Chondrocyte (in vitro differentiated cells): Measurements from ENCODE around the gene MCOLN2. TPM values are rescaled to one million over a fixed set of nuclear protein-coding genes. Genes with fewer than 3 reads are reported as not detected.
A peak's percentile ranks its signal among the peaks of the same experiment; 100 is the strongest.

Source experiments
- DNase-seq: peaks from one replicate; pipeline ENCODE4 v3.0.0; 2021; ENCODE audit warnings: mixed read lengths, low spot score
- H3K27ac Mint-ChIP-seq: one replicate; pipeline ENCODE4 v1.8.0; 2021; ENCODE audit warnings: mild to moderate bottlenecking, moderate library complexity, mixed read lengths; ENCODE audit not compliant: unreplicated experiment
- H3K27me3 Mint-ChIP-seq: 2 replicates; pipeline ENCODE4 v1.8.0; 2021; ENCODE audit warnings: low read depth, mixed read lengths
- H3K36me3 Mint-ChIP-seq: 2 replicates; pipeline ENCODE4 v1.8.0; 2021; ENCODE audit warnings: low read depth, mixed read lengths
- H3K4me1 Mint-ChIP-seq: 2 replicates; pipeline ENCODE4 v1.8.0; 2021; ENCODE audit warnings: low read depth, mild to moderate bottlenecking, mixed read lengths
- H3K4me3 Mint-ChIP-seq: one replicate; pipeline ENCODE4 v1.8.0; 2021; ENCODE audit warnings: mild to moderate bottlenecking, moderate library complexity, mixed read lengths; ENCODE audit not compliant: unreplicated experiment
- H3K9me3 Mint-ChIP-seq: 2 replicates; pipeline ENCODE4 v1.8.0; 2021; ENCODE audit warnings: low read depth, mixed read lengths
- total RNA-seq: library from RNA; stranded (reverse); gene quantifications from 3 replicates; pipeline ENCODE4 v1.2.1, GENCODE V29; 2021
- TF ChIP-seq, protein P1 (sequence below): fragments of 200-600 bp; sonication (generic); IDR thresholded peaks from 2 replicates; pipeline ENCODE4 v1.5.0; 2021; ENCODE audit warnings: antibody characterized with exemption, mild to moderate bottlenecking, moderate library complexity

MCOLN2 gene
- total RNA-seq, 1 donor from 2014 or later, result not detected

DNA sequence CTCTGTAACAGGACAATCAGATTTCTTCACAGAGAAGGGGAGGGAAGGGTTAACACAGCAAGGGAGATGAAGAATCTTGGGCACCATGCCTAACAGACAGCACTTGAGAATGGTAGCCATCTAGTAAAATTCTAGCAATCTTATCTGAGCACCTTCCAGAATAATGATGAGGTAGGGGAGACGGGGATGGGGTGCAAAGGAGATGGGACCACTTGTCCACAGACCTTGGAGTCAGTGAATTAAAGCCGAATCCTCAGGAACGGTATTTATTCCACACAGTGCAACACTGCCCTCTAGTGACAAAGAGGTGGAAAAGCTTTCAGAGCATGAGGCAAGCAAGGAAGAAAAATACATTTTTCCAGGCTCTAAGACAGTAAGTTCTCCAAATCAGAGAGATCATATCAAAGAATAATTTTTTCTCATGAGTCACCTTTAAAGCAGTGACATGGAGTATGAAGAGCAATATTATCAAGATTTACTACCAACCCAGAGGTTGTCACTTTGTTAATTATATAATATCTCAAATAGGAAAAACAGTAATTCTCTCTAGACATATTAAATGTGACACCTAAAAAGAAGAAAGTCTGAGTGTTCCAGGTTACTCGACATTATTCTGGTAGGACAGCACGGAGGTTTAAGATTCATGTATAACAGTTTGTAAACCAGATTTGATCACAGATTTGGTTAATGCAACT lies 60.6 kb downstream of the MCOLN2 start:
- DNase-seq, result no peak
- H3K36me3 Mint-ChIP-seq, result peaks cover 4% of the 10 kb centered on the region
- H3K9me3 Mint-ChIP-seq, result no peaks in the 10 kb centered on the region
- TF ChIP-seq, protein P1, sequence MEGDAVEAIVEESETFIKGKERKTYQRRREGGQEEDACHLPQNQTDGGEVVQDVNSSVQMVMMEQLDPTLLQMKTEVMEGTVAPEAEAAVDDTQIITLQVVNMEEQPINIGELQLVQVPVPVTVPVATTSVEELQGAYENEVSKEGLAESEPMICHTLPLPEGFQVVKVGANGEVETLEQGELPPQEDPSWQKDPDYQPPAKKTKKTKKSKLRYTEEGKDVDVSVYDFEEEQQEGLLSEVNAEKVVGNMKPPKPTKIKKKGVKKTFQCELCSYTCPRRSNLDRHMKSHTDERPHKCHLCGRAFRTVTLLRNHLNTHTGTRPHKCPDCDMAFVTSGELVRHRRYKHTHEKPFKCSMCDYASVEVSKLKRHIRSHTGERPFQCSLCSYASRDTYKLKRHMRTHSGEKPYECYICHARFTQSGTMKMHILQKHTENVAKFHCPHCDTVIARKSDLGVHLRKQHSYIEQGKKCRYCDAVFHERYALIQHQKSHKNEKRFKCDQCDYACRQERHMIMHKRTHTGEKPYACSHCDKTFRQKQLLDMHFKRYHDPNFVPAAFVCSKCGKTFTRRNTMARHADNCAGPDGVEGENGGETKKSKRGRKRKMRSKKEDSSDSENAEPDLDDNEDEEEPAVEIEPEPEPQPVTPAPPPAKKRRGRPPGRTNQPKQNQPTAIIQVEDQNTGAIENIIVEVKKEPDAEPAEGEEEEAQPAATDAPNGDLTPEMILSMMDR, result peak; percentile 95
- H3K27me3 Mint-ChIP-seq, result peaks cover 26% of the 10 kb centered on the region
- H3K27ac Mint-ChIP-seq, result no peak overlapping the region
- H3K4me1 Mint-ChIP-seq, result peaks cover 11% of the 10 kb centered on the region
- no peak overlapping the region for H3K4me3 Mint-ChIP-seq

GRCh38 chr1:84933011-84933611 lies 63.8 kb downstream of the MCOLN2 start:
- Mint-ChIP-seq H3K36me3 (peaks cover 6% of the 10 kb centered on the region), H3K4me1 (peaks cover 11% of the 10 kb centered on the region), H3K9me3 (no peaks in the 10 kb centered on the region), H3K4me3 (no peak overlapping the region), H3K27ac (peak overlapping the region; percentile 23), H3K27me3 (peaks cover 37% of the 10 kb centered on the region)
- DNase-seq, result no peak
- TF ChIP-seq, protein P1, result no peak

GRCh38 chr1:84930831-84931230 lies 66.1 kb downstream of the MCOLN2 start:
- TF ChIP-seq, protein P1, result no peak
- Mint-ChIP-seq H3K4me3 (no peak overlapping the region), H3K4me1 (peaks cover 11% of the 10 kb centered on the region), H3K9me3 (no peaks in the 10 kb centered on the region), H3K27ac (no peak overlapping the region), H3K36me3 (peaks cover 7% of the 10 kb centered on the region), H3K27me3 (peaks cover 44% of the 10 kb centered on the region)
- DNase-seq, result no peak

DNA sequence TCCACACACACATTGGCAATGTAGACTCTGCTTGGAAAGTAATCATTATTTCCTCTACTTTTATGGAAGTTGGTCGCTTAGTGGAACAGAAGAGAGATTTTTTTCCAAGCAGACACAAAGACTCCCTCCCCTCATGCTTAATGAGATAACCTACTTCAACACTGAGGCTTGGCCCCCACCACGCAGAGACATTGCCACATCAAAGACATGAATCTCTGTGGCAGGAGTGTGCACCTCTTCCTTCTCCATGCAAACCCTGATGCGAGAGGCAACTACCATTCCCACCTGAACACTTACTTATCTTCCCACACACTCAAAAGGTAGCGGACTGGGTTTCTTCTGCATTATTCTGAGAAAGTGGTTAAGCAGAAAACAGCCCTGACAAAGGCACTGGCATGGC lies 66.6 kb downstream of the MCOLN2 start:
- Mint-ChIP-seq H3K4me3 (no peak overlapping the region), H3K27me3 (peaks cover 44% of the 10 kb centered on the region), H3K9me3 (no peaks in the 10 kb centered on the region), H3K27ac (no peak overlapping the region), H3K4me1 (peaks cover 11% of the 10 kb centered on the region), H3K36me3 (peaks cover 7% of the 10 kb centered on the region)
- TF ChIP-seq, protein P1, result no peak
- no peak for DNase-seq

DNA sequence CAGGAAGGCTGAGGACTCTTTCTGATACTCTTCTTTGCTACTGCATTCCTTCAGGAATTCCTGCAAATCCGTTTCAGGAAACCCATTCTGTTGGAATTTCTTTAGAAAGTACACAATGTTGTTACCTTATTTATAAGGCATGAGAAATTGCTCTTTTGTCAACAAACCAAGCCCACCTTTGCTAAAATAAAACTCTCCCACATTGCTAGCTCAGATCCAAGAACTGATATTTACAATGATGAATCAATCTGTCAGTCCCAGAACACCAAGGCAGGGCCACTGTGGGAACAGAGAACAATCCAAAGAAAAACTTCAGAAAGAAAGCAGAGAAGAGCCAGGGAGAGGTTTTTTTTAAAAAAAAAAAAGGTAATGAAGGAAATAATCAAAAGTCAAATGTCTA lies 67.3 kb downstream of the MCOLN2 start:
- Mint-ChIP-seq H3K27ac (no peak overlapping the region), H3K27me3 (peaks cover 40% of the 10 kb centered on the region)
- TF ChIP-seq, protein P1, result no peak

More for the DNA sequence above, 67.3 kb downstream of the MCOLN2 start:
- Mint-ChIP-seq H3K4me1 (peaks cover 10% of the 10 kb centered on the region), H3K9me3 (no peaks in the 10 kb centered on the region), H3K4me3 (no peak overlapping the region), H3K36me3 (peaks cover 7% of the 10 kb centered on the region)
- DNase-seq, result no peak
